IMR-90 (cell line): ENCODE data around the gene HGFAC. TPM values are rescaled to one million over a fixed set of nuclear protein-coding genes. Genes with fewer than 3 reads are reported as not detected.

Experiments used
- ATAC-seq: fragments of 200-7000 bp; cut with Tn5 transposase; 2 replicates; pipeline ENCODE4 v1.9.1; 2020; ENCODE audit warnings: low read depth, mild to moderate bottlenecking, moderate library complexity
- BruUV-seq: library from RNA; stranded (reverse); fragments of 400-500 nt; replicated peaks from 2 replicates; lab custom pipeline; 2021; lab: Mats Ljungman, UMichigan
- CTCF ChIA-PET: fragments of 300-600 bp; formaldehyde crosslinking; extraction: SDS; loops from one replicate; lab custom pipeline; 2021; ENCODE audit warnings: antibody characterized with exemption; lab: Yijun Ruan, JAX
- POLR2A ChIA-PET: fragments of 300-600 bp; sonication (Branson Sonifier 250); formaldehyde crosslinking; loops from one replicate; lab custom pipeline; 2022; ENCODE audit warnings: antibody characterized with exemption; ENCODE audit not compliant: unreplicated experiment; lab: Charles Lee
- DNase-seq: peaks from one replicate; pipeline ENCODE4 v3.0.0; 2013
- H2AFZ ChIP-seq: replicated peaks from 2 replicates; pipeline ENCODE3; 2013; ENCODE audit warnings: low read length, mild to moderate bottlenecking; ENCODE audit not compliant: poor library complexity
- H2AK5ac ChIP-seq: 2 replicates; pipeline ENCODE4 v1.6.1; 2013; ENCODE audit warnings: low read depth, low read length, inconsistent platforms
- H2AK9ac ChIP-seq: replicated peaks from 2 replicates; pipeline ENCODE3; 2013; ENCODE audit warnings: mild to moderate bottlenecking, low read depth, low read length, moderate library complexity; ENCODE audit not compliant: poor library complexity
- H2BK120ac ChIP-seq: 2 replicates; pipeline ENCODE4 v1.6.1; 2013; ENCODE audit warnings: low read depth, low read length, inconsistent platforms
- H2BK15ac ChIP-seq: 3 replicates; pipeline ENCODE4 v1.6.1; 2013; ENCODE audit warnings: low read depth, low read length, inconsistent platforms
- H2BK20ac ChIP-seq: 2 replicates; pipeline ENCODE4 v1.6.1; 2013; ENCODE audit warnings: low read depth, mild to moderate bottlenecking, inconsistent platforms, low read length, moderate library complexity
- H2BK5ac ChIP-seq: 2 replicates; pipeline ENCODE4 v1.6.1; 2013; ENCODE audit warnings: mild to moderate bottlenecking, low read depth, low read length, inconsistent platforms; ENCODE audit not compliant: poor library complexity, severe bottlenecking
- H3K14ac ChIP-seq: replicated peaks from 2 replicates; pipeline ENCODE4 v1.6.1; 2013; ENCODE audit warnings: low read depth, low read length, inconsistent platforms
- H3K18ac ChIP-seq: 2 replicates; pipeline ENCODE4 v1.6.1; 2013; ENCODE audit warnings: low read depth, low read length, control low read depth
- H3K23ac ChIP-seq: 2 replicates; pipeline ENCODE4 v1.6.1; 2013; ENCODE audit warnings: low read depth, low read length, inconsistent platforms
- H3K27ac ChIP-seq: 2 replicates; pipeline ENCODE4 v1.5.1; 2013; ENCODE audit warnings: mild to moderate bottlenecking, control low read depth, low read length; ENCODE audit not compliant: insufficient read depth
- H3K27me3 ChIP-seq: 2 replicates; pipeline ENCODE4 v1.6.1; 2013; ENCODE audit warnings: low read length; ENCODE audit not compliant: control insufficient read depth, insufficient read depth
- H3K36me3 ChIP-seq: 2 replicates; pipeline ENCODE4 v1.6.1; 2013; ENCODE audit warnings: low read length, mixed read lengths; ENCODE audit not compliant: control insufficient read depth, insufficient read depth
- H3K4ac ChIP-seq: 2 replicates; pipeline ENCODE4 v1.6.1; 2013; ENCODE audit warnings: low read depth, low read length, inconsistent platforms
- H3K4me1 ChIP-seq: 2 replicates; pipeline ENCODE4 v1.6.1; 2013; ENCODE audit warnings: low read length, mixed read lengths; ENCODE audit not compliant: control insufficient read depth, insufficient read depth
- H3K4me2 ChIP-seq: 2 replicates; pipeline ENCODE4 v1.6.1; 2013; ENCODE audit warnings: low read depth, mild to moderate bottlenecking, control low read depth, low read length, moderate library complexity
- H3K4me3 ChIP-seq: 2 replicates; pipeline ENCODE4 v1.5.1; 2013; ENCODE audit warnings: low read depth, mild to moderate bottlenecking, control low read depth, low read length, moderate library complexity; ENCODE audit not compliant: insufficient read depth
- H3K56ac ChIP-seq: 2 replicates; pipeline ENCODE4 v1.6.1; 2013; ENCODE audit warnings: low read length, inconsistent platforms; ENCODE audit not compliant: insufficient read depth; ENCODE audit errors: extremely low read depth
- H3K79me1 ChIP-seq, 2 experiments: 2 replicates each; pipeline ENCODE4 v1.6.1; 2013; ENCODE audit warnings: low read length in 2 of 2, inconsistent platforms in 1 of 2, low read depth in 1 of 2
- H3K9ac ChIP-seq: 2 replicates; pipeline ENCODE4 v1.6.1; 2013; ENCODE audit warnings: low read depth, low read length, control low read depth
- H3K9me1 ChIP-seq: 2 replicates; pipeline ENCODE4 v1.6.1; 2013; ENCODE audit warnings: low read length, inconsistent platforms; ENCODE audit not compliant: insufficient read depth
- H3K9me3 ChIP-seq: 2 replicates; pipeline ENCODE4 v1.6.1; 2013; ENCODE audit warnings: low read length; ENCODE audit not compliant: control insufficient read depth, insufficient read depth
- H4K20me1 ChIP-seq: 2 replicates; pipeline ENCODE4 v1.6.1; 2013; ENCODE audit warnings: low read length, inconsistent platforms; ENCODE audit not compliant: insufficient read depth
- H4K5ac ChIP-seq: 2 replicates; pipeline ENCODE4 v1.6.1; 2013; ENCODE audit warnings: mild to moderate bottlenecking, low read depth, low read length, control low read depth
- H4K8ac ChIP-seq, 2 experiments: 2 replicates each; pipeline ENCODE4 v1.6.1; 2013; ENCODE audit warnings: low read depth in 2 of 2, low read length in 2 of 2, control low read depth in 1 of 2, inconsistent platforms in 1 of 2
- H4K91ac ChIP-seq: 2 replicates; pipeline ENCODE4 v1.6.1; 2013; ENCODE audit warnings: low read depth, low read length, inconsistent platforms; ENCODE audit not compliant: insufficient read depth
- BHLHE40 ChIP-seq: fragments of 150-350 bp; IDR thresholded peaks from 2 replicates; pipeline ENCODE4 v1.6.1; 2016; ENCODE audit warnings: mild to moderate bottlenecking, low read depth, low read length
- CEBPB ChIP-seq: IDR thresholded peaks from 2 replicates; pipeline ENCODE4 v1.6.1; 2012; ENCODE audit warnings: low read depth, low read length, improper control_type of control experiment
- CHD1 ChIP-seq: IDR thresholded peaks from 2 replicates; pipeline ENCODE4 v1.6.1; 2012; ENCODE audit warnings: low read depth, low read length, improper control_type of control experiment
- CTCF ChIP-seq: conservative IDR thresholded peaks from 2 replicates; pipeline ENCODE4 v1.5.1; 2012; ENCODE audit warnings: mild to moderate bottlenecking, low read depth, low read length, improper control_type of control experiment
- ELK1 ChIP-seq: fragments of 150-350 bp; IDR thresholded peaks from 2 replicates; pipeline ENCODE4 v1.6.1; 2016; ENCODE audit warnings: low read depth, mild to moderate bottlenecking, low read length, moderate library complexity, borderline replicate concordance
- FOS ChIP-seq: fragments of 150-350 bp; IDR thresholded peaks from 2 replicates; pipeline ENCODE4 v1.6.1; 2016; ENCODE audit warnings: low read depth, low read length
- MAFK ChIP-seq: IDR thresholded peaks from 2 replicates; pipeline ENCODE4 v1.6.1; 2012; ENCODE audit warnings: low read depth, low read length, improper control_type of control experiment
- MAZ ChIP-seq: IDR thresholded peaks from 2 replicates; pipeline ENCODE4 v1.6.1; 2012; ENCODE audit warnings: low read depth, mild to moderate bottlenecking, low read length, improper control_type of control experiment, moderate library complexity, borderline replicate concordance
- MXI1 ChIP-seq: IDR thresholded peaks from 2 replicates; pipeline ENCODE4 v1.6.1; 2012; ENCODE audit warnings: low read depth, mild to moderate bottlenecking, low read length, moderate library complexity, borderline replicate concordance
- NFE2L2 ChIP-seq: fragments of 150-350 bp; IDR thresholded peaks from 2 replicates; pipeline ENCODE4 v1.6.1; 2016; ENCODE audit warnings: low read depth, mild to moderate bottlenecking, low read length
- POLR2A ChIP-seq: IDR thresholded peaks from 2 replicates; pipeline ENCODE4 v1.6.1; 2012; ENCODE audit warnings: mild to moderate bottlenecking, low read depth, low read length
- RAD21 ChIP-seq: IDR thresholded peaks from 2 replicates; pipeline ENCODE4 v1.6.1; 2012; ENCODE audit warnings: low read length, improper control_type of control experiment
- RCOR1 ChIP-seq: IDR thresholded peaks from 2 replicates; pipeline ENCODE4 v1.6.1; 2012; ENCODE audit warnings: mild to moderate bottlenecking, low read length, improper control_type of control experiment; ENCODE audit not compliant: insufficient replicate concordance
- RFX5 ChIP-seq: IDR thresholded peaks from 2 replicates; pipeline ENCODE4 v1.8.0; 2012; ENCODE audit warnings: low read depth, mild to moderate bottlenecking, low read length, moderate library complexity
- SMC3 ChIP-seq: fragments of 150-350 bp; IDR thresholded peaks from 2 replicates; pipeline ENCODE4 v1.6.1; 2016; ENCODE audit warnings: low read depth, mild to moderate bottlenecking, antibody characterized with exemption, low read length, moderate library complexity
- USF2 ChIP-seq: fragments of 150-350 bp; IDR thresholded peaks from 2 replicates; pipeline ENCODE4 v1.6.1; 2017; ENCODE audit warnings: mild to moderate bottlenecking, antibody characterized with exemption, low read length, low read depth
- WGBS, 2 experiments: methylation state at CpG; one replicate each; pipeline versions ENCODE4 v1.1.5 to v1.1.7; 2013; ENCODE audit warnings: missing lambda C conversion rate in 2 of 2; ENCODE audit not compliant: insufficient read length in 1 of 2; ENCODE audit errors: extremely low coverage in 2 of 2; 5-methylcytosine and 5-hydroxymethylcytosine counted together
- dilution Hi-C: fragments of 300-500 bp; cut with HindIII; formaldehyde crosslinking; loops from one replicate; pipeline ENCODE4 v1.14.3; 2018; ENCODE audit warnings: low sequenced_read_pairs; ENCODE audit not compliant: unreplicated experiment
- in situ Hi-C: fragments of 300-500 bp; cut with MboI; formaldehyde crosslinking; loops from 3 replicates; pipeline ENCODE4 v1.14.3; 2019; ENCODE audit warnings: low sequenced_read_pairs, inconsistent platforms, mixed read lengths
- intact Hi-C: fragments of 100-400 bp; cut with micrococcal nuclease; formaldehyde crosslinking; loops from 2 replicates; pipeline ENCODE4 v1.10.0; 2022
- polyA plus RNA-seq, 3 experiments: library from polyadenylated mRNA; depleted of rRNA; stranded (reverse); fragments of >200 nt; gene quantifications; 2 replicates each; pipeline ENCODE4 v1.2.3, GENCODE V29; 2012; ENCODE audit warnings: low replicate concordance in 1 of 3
- total RNA-seq: library from RNA; depleted of rRNA; stranded (reverse); fragments of >200 nt; gene quantifications from 2 replicates; pipeline ENCODE4 v1.2.3, GENCODE V29; 2012

Gene HGFAC
- total and polyA plus RNA-seq, 2 of the 4 experiments (the other 2 are of a cell fraction) = 0.05 TPM; not detected in 1

DNA sequence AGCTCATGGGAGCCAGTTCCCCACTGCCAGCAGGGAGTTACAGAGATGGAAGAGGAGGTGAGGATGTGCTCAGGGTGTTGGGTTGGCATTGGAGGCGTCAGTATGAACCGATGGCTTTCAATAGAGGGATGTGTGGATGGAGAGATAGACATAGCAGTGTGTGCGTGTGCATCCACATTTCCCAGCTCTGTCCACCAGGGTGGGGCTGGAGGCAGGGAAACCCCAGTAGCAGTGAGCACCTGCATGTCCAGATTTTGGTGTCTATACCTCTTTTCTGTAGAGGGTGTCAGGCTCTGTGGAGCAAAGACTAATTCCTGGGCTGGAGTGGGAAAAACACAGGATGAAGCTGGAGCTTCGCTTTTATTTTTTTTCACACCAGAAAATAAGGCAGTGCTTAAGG is 37.2 kb upstream of the HGFAC start:
- BruUV-seq = no TSS peak
- no peak overlapping the region for H2AFZ ChIP-seq
- H3K27me3 ChIP-seq = no peaks in the 10 kb centered on the region
- H4K5ac ChIP-seq = no peak overlapping the region
- no peak for TF ChIP-seq MAFK
- no peak for TF ChIP-seq ELK1
- no peak for TF ChIP-seq CHD1
- TF ChIP-seq CTCF = no peak
- TF ChIP-seq RCOR1 = no peak
- no peak for TF ChIP-seq MXI1
- no peak for TF ChIP-seq CEBPB
- TF ChIP-seq POLR2A = no peak
- no peak for TF ChIP-seq SMC3
- no peak for TF ChIP-seq RAD21
- TF ChIP-seq BHLHE40 = no peak
- TF ChIP-seq NFE2L2 = no peak
- no peak for TF ChIP-seq MAZ
- TF ChIP-seq FOS = no peak
- no peak for TF ChIP-seq USF2
- no peak for TF ChIP-seq RFX5
- no peak overlapping the region for H3K9ac ChIP-seq
- intact Hi-C loops = no loop called here
- WGBS, 2 experiments = 100% methylated on average over 1 of the region's 4 CpGs; no CpG with 5 or more reads in 1 of the 2 experiments
- H3K79me1 ChIP-seq = peaks cover 0 to 14% of the 10 kb centered on the region in 2 experiments; a peak in 2 of 4 replicates
- H4K8ac ChIP-seq = no peak overlapping the region
- DNase-seq (no peak), ATAC-seq (no peak)
- no peak overlapping the region for H2BK15ac ChIP-seq
- no peak overlapping the region for H4K91ac ChIP-seq
- H2BK120ac ChIP-seq = no peak overlapping the region
- ChIA-PET CTCF (interaction anchor here (0.5 kb wide), 1 partner anchor 290 kb away, joined by 3 read pairs; no protein-coding TSS in a partner anchor), POLR2A (no interaction called here)
- in situ Hi-C loops = no loop called here
- no peaks in the 10 kb centered on the region; the same call in 1 of the 2 replicates for H3K36me3 ChIP-seq
- peaks cover 25% of the 10 kb centered on the region; the same call in 1 of the 2 replicates for H4K20me1 ChIP-seq
- peaks cover 6% of the 10 kb centered on the region for H3K4me1 ChIP-seq
- no peak overlapping the region for H3K56ac ChIP-seq
- peaks cover 7% of the 10 kb centered on the region for H3K9me3 ChIP-seq
- dilution Hi-C loops = no loop called here
- no peak overlapping the region for H3K4me3 ChIP-seq
- no peak overlapping the region for H2AK5ac ChIP-seq
- no peak overlapping the region for H3K18ac ChIP-seq
- no peak overlapping the region for H2BK20ac ChIP-seq
- no peak overlapping the region for H3K4ac ChIP-seq
- no peak overlapping the region for H2BK5ac ChIP-seq
- H2AK9ac ChIP-seq = no peak overlapping the region
- H3K4me2 ChIP-seq = no peak overlapping the region
- H3K23ac ChIP-seq = no peak overlapping the region
- peaks cover 16% of the 10 kb centered on the region for H3K9me1 ChIP-seq
- H3K14ac ChIP-seq = no peak overlapping the region
- no peak overlapping the region for H3K27ac ChIP-seq
